Gastroesophageal sphincter (tissue), 2 donors: ENCODE data around the gene TMEM248.
"Not testable (repeated sequence)": the region's sequence is repeated elsewhere in the genome, so short reads cannot be mapped to it uniquely, and the experiment has no call there.

ENCODE experiments used
- EP300 ChIP-seq: sonication (generic); formaldehyde crosslinking; IDR thresholded peaks from one replicate; pipeline ENCODE4 v1.6.1; 2017; ENCODE audit warnings: antibody characterized with exemption, mild to moderate bottlenecking
- POLR2A ChIP-seq, 2 donors: fragments of 450-650 bp; IDR thresholded peaks; one replicate each; pipeline ENCODE4 v1.6.1; 2017; ENCODE audit warnings: antibody characterized with exemption in 2 of 2, mild to moderate bottlenecking in 2 of 2, moderate library complexity in 1 of 2

GRCh38 chr7:66995050-66995776, 74.2 kb downstream of the TMEM248 start, which contains the start of gene SBDS:
- peak; percentile 99 for TF ChIP-seq POLR2A (IDR thresholded peaks at IDR 0.05)
- TF ChIP-seq EP300 = not testable (repeated sequence)
